IMR-90 (cell line): ENCODE data around the gene SLC7A6OS.

Experiments
- CEBPB ChIP-seq: IDR thresholded peaks from 2 replicates; pipeline ENCODE4 v1.6.1; 2012; ENCODE audit warnings: low read depth, low read length, improper control_type of control experiment
- CTCF ChIP-seq: conservative IDR thresholded peaks from 2 replicates; pipeline ENCODE4 v1.5.1; 2012; ENCODE audit warnings: mild to moderate bottlenecking, low read depth, low read length, improper control_type of control experiment
- MAFK ChIP-seq: IDR thresholded peaks from 2 replicates; pipeline ENCODE4 v1.6.1; 2012; ENCODE audit warnings: low read depth, low read length, improper control_type of control experiment
- POLR2A ChIP-seq: IDR thresholded peaks from 2 replicates; pipeline ENCODE4 v1.6.1; 2012; ENCODE audit warnings: mild to moderate bottlenecking, low read depth, low read length
- RCOR1 ChIP-seq: IDR thresholded peaks from 2 replicates; pipeline ENCODE4 v1.6.1; 2012; ENCODE audit warnings: mild to moderate bottlenecking, low read length, improper control_type of control experiment; ENCODE audit not compliant: insufficient replicate concordance
- RFX5 ChIP-seq: IDR thresholded peaks from 2 replicates; pipeline ENCODE4 v1.8.0; 2012; ENCODE audit warnings: low read depth, mild to moderate bottlenecking, low read length, moderate library complexity

- no peak for TF ChIP-seq RFX5
- TF ChIP-seq CTCF = no peak
- TF ChIP-seq POLR2A = no peak
- no peak for TF ChIP-seq RCOR1
- TF ChIP-seq CEBPB = no peak
- no peak for TF ChIP-seq MAFK
Observed at GRCh38 chr16:68283346-68283745, 27.4 kb downstream of the SLC7A6OS start.
